Neural progenitor cell (in vitro differentiated cells): ENCODE data around the gene CACNA1B. TPM values are rescaled to one million over a fixed set of nuclear protein-coding genes. Genes with fewer than 3 reads are reported as not detected.

Source experiments
- DNase-seq: peaks from one replicate; pipeline ENCODE4 v3.0.0-alpha.2; 2016; ENCODE audit warnings: low spot score
- H2AFZ ChIP-seq: fragments of 200-600 bp; sonication (generic); replicated peaks from 2 replicates; pipeline ENCODE4 v1.6.1; 2016; ENCODE audit warnings: antibody characterized with exemption
- H3F3A ChIP-seq: fragments of 200-600 bp; sonication (generic); 2 replicates; pipeline ENCODE4 v1.6.1; 2016; ENCODE audit warnings: antibody characterized with exemption, low read depth
- H3K27ac ChIP-seq: fragments of 200-600 bp; sonication (generic); 2 replicates; pipeline ENCODE4 v1.5.1; 2016; ENCODE audit warnings: mild to moderate bottlenecking
- H3K27me3 ChIP-seq: fragments of 200-600 bp; sonication (generic); 2 replicates; pipeline ENCODE4 v1.6.1; 2016; ENCODE audit warnings: mild to moderate bottlenecking, moderate library complexity
- H3K36me3 ChIP-seq: fragments of 200-600 bp; sonication (generic); 2 replicates; pipeline ENCODE4 v1.5.1; 2016
- H3K4me1 ChIP-seq: fragments of 200-600 bp; sonication (generic); 2 replicates; pipeline ENCODE4 v1.6.1; 2016; ENCODE audit warnings: mixed run types
- H3K4me2 ChIP-seq: fragments of 200-600 bp; sonication (generic); 2 replicates; pipeline ENCODE4 v1.6.1; 2016
- H3K4me3 ChIP-seq: fragments of 200-600 bp; sonication (generic); 2 replicates; pipeline ENCODE4 v1.5.1; 2016
- H3K79me2 ChIP-seq: fragments of 200-600 bp; sonication (generic); 2 replicates; pipeline ENCODE4 v1.6.1; 2016; ENCODE audit warnings: low read depth
- H3K9ac ChIP-seq: fragments of 200-600 bp; sonication (generic); 2 replicates; pipeline ENCODE4 v1.6.1; 2016
- H3K9me3 ChIP-seq: fragments of 200-600 bp; sonication (generic); 2 replicates; pipeline ENCODE4 v1.5.1; 2016; ENCODE audit warnings: low read depth
- H4K20me1 ChIP-seq: fragments of 200-600 bp; sonication (generic); 2 replicates; pipeline ENCODE4 v1.6.1; 2016; ENCODE audit warnings: low read depth
- H3K27ac Mint-ChIP-seq: 3 replicates; pipeline ENCODE4 v1.8.0; 2021; ENCODE audit warnings: mixed read lengths
- H3K27me3 Mint-ChIP-seq: 2 replicates; pipeline ENCODE4 v1.8.0; 2022; ENCODE audit warnings: low read depth, mild to moderate bottlenecking, inconsistent platforms, moderate library complexity, mixed read lengths; ENCODE audit not compliant: insufficient read depth
- H3K36me3 Mint-ChIP-seq: 3 replicates; pipeline ENCODE4 v1.8.0; 2021; ENCODE audit warnings: mixed read lengths
- H3K4me1 Mint-ChIP-seq: 3 replicates; pipeline ENCODE4 v1.8.0; 2021; ENCODE audit warnings: mixed read lengths
- H3K4me3 Mint-ChIP-seq: 3 replicates; pipeline ENCODE4 v1.8.0; 2021; ENCODE audit warnings: mild to moderate bottlenecking, moderate library complexity, mixed read lengths
- H3K9me3 Mint-ChIP-seq: 3 replicates; pipeline ENCODE4 v1.8.0; 2020; ENCODE audit warnings: mixed read lengths
- CTCF ChIP-seq: fragments of 200-600 bp; sonication (generic); IDR thresholded peaks from 2 replicates; pipeline ENCODE4 v1.5.1; 2017; ENCODE audit warnings: antibody characterized with exemption, mild to moderate bottlenecking
- EZH2 ChIP-seq: fragments of 200-600 bp; sonication (generic); IDR thresholded peaks from 2 replicates; pipeline ENCODE4 v1.6.1; 2017; ENCODE audit warnings: antibody characterized with exemption, mild to moderate bottlenecking, moderate library complexity
- EZH2phosphoT487 ChIP-seq: fragments of 200-600 bp; sonication (generic); IDR thresholded peaks from 2 replicates; pipeline ENCODE4 v1.6.1; 2017; ENCODE audit warnings: antibody characterized with exemption
- total RNA-seq: library from RNA; depleted of rRNA; stranded (reverse); fragments of >200 nt; gene quantifications from 2 replicates; pipeline ENCODE4 v1.2.3, GENCODE V29; 2015; ENCODE audit warnings: low replicate concordance

CACNA1B gene
- total RNA-seq, 1 donor from 2014 or later: 0.30 TPM

- TF ChIP-seq EZH2 (no peak), EZH2phosphoT487 (no peak), CTCF (no peak)
Observed at GRCh38 chr9:137986268-137987099, 108.9 kb downstream of the CACNA1B start.

DNA sequence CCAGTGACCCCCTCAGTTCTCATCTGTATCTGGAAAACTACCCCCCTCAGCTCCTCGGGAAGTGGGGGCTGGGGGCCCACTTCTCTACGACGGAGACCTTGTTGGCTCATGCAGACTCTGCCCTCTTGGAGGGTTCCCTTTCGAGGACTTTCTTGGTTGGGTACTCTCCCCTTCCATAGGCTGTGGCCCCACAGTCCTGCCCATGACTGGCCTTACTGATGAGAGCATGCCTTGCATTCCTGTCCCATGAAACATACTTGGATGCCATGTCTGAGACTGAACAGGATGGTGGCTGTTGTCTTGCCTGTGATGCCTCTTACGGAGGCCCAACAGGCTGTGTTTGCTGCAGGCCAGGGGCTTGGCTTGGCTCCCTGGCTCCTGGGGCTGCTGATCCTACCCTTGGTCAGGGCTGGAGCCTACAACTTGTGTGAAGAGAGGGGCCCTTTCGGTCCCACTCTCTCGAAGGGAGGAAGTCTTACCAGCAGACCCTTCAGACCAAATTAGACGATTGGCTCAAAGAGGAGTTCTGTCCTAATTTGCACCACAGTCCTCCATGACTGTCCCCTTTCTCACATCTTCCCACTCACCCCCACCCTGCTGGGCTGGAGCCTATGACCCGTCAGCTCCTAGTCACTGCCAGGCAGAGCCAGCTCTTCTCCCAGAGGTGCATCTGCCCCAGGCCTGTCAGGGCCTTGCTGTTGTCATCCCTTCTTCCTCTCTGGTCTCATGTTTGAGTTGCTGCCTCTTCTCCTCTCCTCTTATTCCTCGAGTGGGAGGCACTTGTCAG is 109.9 kb downstream of the CACNA1B start:
- Mint-ChIP-seq H3K9me3 (peaks cover 9% of the 10 kb centered on the region), H3K36me3 (no peaks in the 10 kb centered on the region), H3K27ac (peak overlapping the region; percentile 86), H3K4me1 (peaks cover 2% of the 10 kb centered on the region), H3K27me3 (peaks cover 4% of the 10 kb centered on the region), H3K4me3 (no peak overlapping the region)
- Histone ChIP-seq H3K4me3 (no peak overlapping the region), H3K79me2 (no peaks in the 10 kb centered on the region), H4K20me1 (no peaks in the 10 kb centered on the region), H3K27me3 (no peaks in the 10 kb centered on the region), H3K9me3 (no peaks in the 10 kb centered on the region), H3K9ac (no peak overlapping the region), H3K4me1 (no peaks in the 10 kb centered on the region), H3K27ac (no peak overlapping the region), H3K4me2 (no peak overlapping the region), H3F3A (no peaks in the 10 kb centered on the region), H3K36me3 (no peaks in the 10 kb centered on the region), H2AFZ (no peak overlapping the region)
- no peak for DNase-seq
- TF ChIP-seq CTCF (no peak), EZH2phosphoT487 (no peak), EZH2 (no peak)

More at GRCh38 chr9:137986268-137987099, 108.9 kb downstream of the CACNA1B start:
- H3F3A ChIP-seq: no peaks in the 10 kb centered on the region
- DNase-seq: no peak
- no peaks in the 10 kb centered on the region for H3K27me3 ChIP-seq
- no peak overlapping the region for H3K4me2 ChIP-seq
- no peaks in the 10 kb centered on the region for H3K36me3 Mint-ChIP-seq
- no peak overlapping the region for H3K27ac Mint-ChIP-seq
- H3K9ac ChIP-seq: no peak overlapping the region
- peaks cover 9% of the 10 kb centered on the region for H3K9me3 Mint-ChIP-seq
- H2AFZ ChIP-seq: no peak overlapping the region
- H4K20me1 ChIP-seq: no peaks in the 10 kb centered on the region
- no peaks in the 10 kb centered on the region for H3K4me1 ChIP-seq
- H3K9me3 ChIP-seq: no peaks in the 10 kb centered on the region
- peaks cover 4% of the 10 kb centered on the region for H3K27me3 Mint-ChIP-seq
- no peak overlapping the region for H3K4me3 Mint-ChIP-seq
- no peaks in the 10 kb centered on the region for H3K79me2 ChIP-seq
- H3K4me3 ChIP-seq: no peak overlapping the region
- H3K4me1 Mint-ChIP-seq: peaks cover 2% of the 10 kb centered on the region
- H3K36me3 ChIP-seq: no peaks in the 10 kb centered on the region
- H3K27ac ChIP-seq: no peak overlapping the region

- Histone ChIP-seq H3K27me3 (no peaks in the 10 kb centered on the region), H4K20me1 (no peaks in the 10 kb centered on the region), H3K9ac (no peak overlapping the region), H3K4me3 (no peak overlapping the region), H3K9me3 (no peaks in the 10 kb centered on the region), H3K36me3 (no peaks in the 10 kb centered on the region), H3K4me1 (no peaks in the 10 kb centered on the region), H2AFZ (no peak overlapping the region), H3K79me2 (no peaks in the 10 kb centered on the region), H3F3A (no peaks in the 10 kb centered on the region), H3K4me2 (no peak overlapping the region), H3K27ac (no peak overlapping the region)
- DNase-seq: no peak
- TF ChIP-seq EZH2: no peak
- TF ChIP-seq CTCF: no peak
- no peak for TF ChIP-seq EZH2phosphoT487
- Mint-ChIP-seq H3K36me3 (no peaks in the 10 kb centered on the region), H3K27me3 (peaks cover 4% of the 10 kb centered on the region), H3K9me3 (peaks cover 9% of the 10 kb centered on the region), H3K4me3 (no peak overlapping the region), H3K4me1 (peaks cover 2% of the 10 kb centered on the region), H3K27ac (no peak overlapping the region)
Observed at GRCh38 chr9:137988051-137988450, 110.5 kb downstream of the CACNA1B start.
